Spleen (tissue), 11 donors: ENCODE data around the gene NLRP7. TPM values are rescaled to one million over a fixed set of nuclear protein-coding genes. Genes with fewer than 3 reads are reported as not detected.
"Not testable (repeated sequence)": the region's sequence is repeated elsewhere in the genome, so short reads cannot be mapped to it uniquely, and the experiment has no call there.

ENCODE experiments used
- DNase-seq: peaks from one replicate; pipeline ENCODE4 v3.0.0-alpha.2; 2020
- H3K27ac ChIP-seq, 8 donors: fragments of 200-600 bp; sonication (generic) in 7 of 8; 1 replicate in 4 of 8; 2 replicates in 4 of 8; pipeline versions ENCODE4 v1.5.0 to v1.8.0; 2016 to 2021; ENCODE audit warnings: inconsistent platforms in 4 of 8, mild to moderate bottlenecking in 4 of 8, moderate library complexity in 1 of 8
- H3K27me3 ChIP-seq, 7 donors: fragments of 200-600 bp; sonication (generic) in 6 of 7; replicated peaks in 1 of 7; 1 replicate in 4 of 7; 2 replicates in 3 of 7; pipeline versions ENCODE4 v1.5.0 to v1.8.0; 2016 to 2021; ENCODE audit warnings: inconsistent platforms in 3 of 7, mild to moderate bottlenecking in 1 of 7
- H3K36me3 ChIP-seq, 6 donors: fragments of 200-600 bp; sonication (generic) in 5 of 6; 1 replicate in 4 of 6; 2 replicates in 2 of 6; pipeline versions ENCODE4 v1.5.0 to v1.8.0; 2016 to 2021; ENCODE audit warnings: inconsistent platforms in 2 of 6
- H3K4me1 ChIP-seq, 6 donors: fragments of 200-600 bp; sonication (generic) in 5 of 6; 1 replicate in 3 of 6; 2 replicates in 3 of 6; pipeline versions ENCODE4 v1.5.0 to v1.8.0; 2016 to 2021; ENCODE audit warnings: inconsistent platforms in 3 of 6
- H3K4me3 ChIP-seq, 8 donors: fragments of 200-600 bp; sonication (generic) in 7 of 8; 1 replicate in 4 of 8; 2 replicates in 4 of 8; pipeline versions ENCODE4 v1.5.0 to v1.8.0; 2016 to 2021; ENCODE audit warnings: inconsistent platforms in 4 of 8, mild to moderate bottlenecking in 4 of 8, moderate library complexity in 2 of 8
- H3K9me3 ChIP-seq, 8 donors: fragments of 200-600 bp; sonication (generic) in 7 of 8; 1 replicate in 4 of 8; 2 replicates in 4 of 8; pipeline versions ENCODE4 v1.5.0 to v1.8.0; 2016 to 2021; ENCODE audit warnings: inconsistent platforms in 4 of 8
- POLR2A ChIP-seq, 3 donors: fragments of 450-650 bp; IDR thresholded peaks; one replicate each; pipeline ENCODE4 v1.5.1; 2017; ENCODE audit warnings: antibody characterized with exemption in 3 of 3, mild to moderate bottlenecking in 1 of 3
- POLR2AphosphoS5 ChIP-seq, 3 donors: sonication (generic); formaldehyde crosslinking; IDR thresholded peaks; one replicate each; pipeline ENCODE4 v1.5.1; 2017; ENCODE audit warnings: antibody characterized with exemption in 3 of 3
- WGBS, 5 donors: extraction: QIAGEN DNeasy Blood & Tissue Kit in 3 of 5; methylation state at CpG; one replicate each; pipeline versions ENCODE4 v1.1.5 to v1.1.7; 2013 to 2018; 5-methylcytosine and 5-hydroxymethylcytosine counted together
- intact Hi-C: fragments of 100-400 bp; cut with DNase I; formaldehyde crosslinking; loops from one replicate; pipeline ENCODE4 v1.15.0; 2023; ENCODE audit warnings: low total_unique reads
- polyA plus RNA-seq, 3 donors: library from polyadenylated mRNA; stranded (reverse); fragments of 200-250 nt; gene quantifications; one replicate each; pipeline ENCODE4 v1.2.1, GENCODE V29; 2013
- total RNA-seq, 7 donors: library from RNA; depleted of rRNA in 3 of 7; stranded (reverse); fragments of >200 nt in 3 of 7; fragmentation: NEBNext Ultra II Directional in 4 of 7; extraction: Animal tissue kit (Norgen Biotek cat#: 25700) in 4 of 7; gene quantifications; one replicate each; pipeline versions ENCODE4 v1.1.0 to v1.2.1, GENCODE V29; 2016 to 2021
- TF ChIP-seq, protein P1 (sequence below), 11 experiments: fragments of 200-600 bp in 7 of 11; fragments of 450-650 bp in 4 of 11; sonication (generic) in 4 of 11; IDR thresholded peaks in 8 of 11; conservative IDR thresholded peaks in 3 of 11; 1 replicate in 7 of 11; 2 replicates in 4 of 11; pipeline versions ENCODE4 v1.4.0 to v1.8.0; 2016 to 2021; ENCODE audit warnings: antibody characterized with exemption in 11 of 11, inconsistent platforms in 4 of 11, mild to moderate bottlenecking in 1 of 11
- donor health status: healthy with polysubstance abuse.
- donor health status: DM: no; HTN: no; CAD: no; lungs with moderate emphysema.
- donor health status: DM: no; HTN: no; CAD: no.
- donor health status: Bipolar disorder and iron deficiency.
- donor health status: healthy.
- donor health status: DM: no; HTN: no; CAD: no.
- donor health status: DM: yes; HTN: yes; CAD: no.

Gene NLRP7
- total and polyA plus RNA-seq, 10 donors, result 0.09 to 1.3 (median 0.17) TPM

DNA sequence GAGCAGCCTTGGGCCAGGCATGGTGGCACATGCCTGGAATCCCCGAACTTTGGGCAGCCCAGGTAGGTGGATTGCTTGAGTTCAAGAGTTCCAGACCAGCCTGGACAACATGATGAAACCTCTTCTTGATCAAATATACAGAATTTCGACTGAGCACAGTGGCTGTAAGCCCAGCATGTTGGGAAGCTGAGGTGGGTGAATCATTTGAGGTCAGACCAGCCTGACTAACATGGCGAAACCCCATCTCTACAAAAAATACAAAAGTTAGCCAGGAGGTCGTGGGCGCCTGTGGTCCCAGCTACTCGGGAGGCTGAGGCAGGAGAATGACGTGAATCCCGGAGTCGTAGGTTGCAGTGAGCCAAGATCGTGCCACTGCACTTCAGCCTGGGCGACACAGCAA, 8.0 kb upstream of the NLRP7 start:
- no peak for DNase-seq
- WGBS, 5 donors, result 84 to 94% (median 88%) methylated on average over 11 of the region's 11 CpGs
- Histone ChIP-seq H3K4me1 (peaks cover 0 to 29% (median 4%) of the 10 kb centered on the region in 6 donors), H3K36me3 (no peaks in the 10 kb centered on the region), H3K4me3 (no peak overlapping the region), H3K27ac (no peak overlapping the region), H3K9me3 (no peaks in the 10 kb centered on the region), H3K27me3 (peaks cover 0 to 17% (median 0%) of the 10 kb centered on the region in 7 donors)
- intact Hi-C loops, result no loop called here
- TF ChIP-seq, protein P1, sequence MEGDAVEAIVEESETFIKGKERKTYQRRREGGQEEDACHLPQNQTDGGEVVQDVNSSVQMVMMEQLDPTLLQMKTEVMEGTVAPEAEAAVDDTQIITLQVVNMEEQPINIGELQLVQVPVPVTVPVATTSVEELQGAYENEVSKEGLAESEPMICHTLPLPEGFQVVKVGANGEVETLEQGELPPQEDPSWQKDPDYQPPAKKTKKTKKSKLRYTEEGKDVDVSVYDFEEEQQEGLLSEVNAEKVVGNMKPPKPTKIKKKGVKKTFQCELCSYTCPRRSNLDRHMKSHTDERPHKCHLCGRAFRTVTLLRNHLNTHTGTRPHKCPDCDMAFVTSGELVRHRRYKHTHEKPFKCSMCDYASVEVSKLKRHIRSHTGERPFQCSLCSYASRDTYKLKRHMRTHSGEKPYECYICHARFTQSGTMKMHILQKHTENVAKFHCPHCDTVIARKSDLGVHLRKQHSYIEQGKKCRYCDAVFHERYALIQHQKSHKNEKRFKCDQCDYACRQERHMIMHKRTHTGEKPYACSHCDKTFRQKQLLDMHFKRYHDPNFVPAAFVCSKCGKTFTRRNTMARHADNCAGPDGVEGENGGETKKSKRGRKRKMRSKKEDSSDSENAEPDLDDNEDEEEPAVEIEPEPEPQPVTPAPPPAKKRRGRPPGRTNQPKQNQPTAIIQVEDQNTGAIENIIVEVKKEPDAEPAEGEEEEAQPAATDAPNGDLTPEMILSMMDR (IDR thresholded peaks at IDR 0.05 in 8 of 11, conservative IDR thresholded peaks at IDR 0.05 in 3 of 11), result no peak
- TF ChIP-seq POLR2AphosphoS5 (IDR thresholded peaks at IDR 0.05) (no peak), POLR2A (IDR thresholded peaks at IDR 0.05) (no peak)

DNA sequence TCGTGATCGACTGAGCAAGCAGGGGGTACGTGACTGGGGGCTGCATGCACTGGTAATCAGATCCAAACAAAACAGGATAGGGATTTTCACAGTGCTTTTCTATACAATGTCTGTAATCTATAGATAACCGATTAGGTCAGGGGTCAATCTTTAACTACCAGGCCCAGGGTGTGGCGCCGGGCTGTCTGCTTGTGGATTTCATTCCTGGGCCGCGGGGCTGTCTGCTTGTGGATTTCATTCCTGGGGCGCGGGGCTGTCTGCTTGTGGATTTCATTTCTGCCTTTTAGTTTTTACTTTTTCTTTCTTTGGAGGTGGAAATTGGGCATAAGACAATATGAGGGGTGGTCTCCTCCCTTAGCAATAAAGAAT, 6.0 kb upstream of the NLRP7 start:
- H3K9me3 ChIP-seq, H3K4me3 ChIP-seq, H3K27ac ChIP-seq, H3K4me1 ChIP-seq, H3K36me3 ChIP-seq, DNase-seq, intact Hi-C loops: not testable (repeated sequence)
- WGBS, 5 donors, result 78 to 97% (median 91%) methylated on average over 10 of the region's 10 CpGs
- H3K27me3 ChIP-seq, result peaks cover 0 to 13% (median 0%) of the 10 kb centered on the region in 7 donors

DNA sequence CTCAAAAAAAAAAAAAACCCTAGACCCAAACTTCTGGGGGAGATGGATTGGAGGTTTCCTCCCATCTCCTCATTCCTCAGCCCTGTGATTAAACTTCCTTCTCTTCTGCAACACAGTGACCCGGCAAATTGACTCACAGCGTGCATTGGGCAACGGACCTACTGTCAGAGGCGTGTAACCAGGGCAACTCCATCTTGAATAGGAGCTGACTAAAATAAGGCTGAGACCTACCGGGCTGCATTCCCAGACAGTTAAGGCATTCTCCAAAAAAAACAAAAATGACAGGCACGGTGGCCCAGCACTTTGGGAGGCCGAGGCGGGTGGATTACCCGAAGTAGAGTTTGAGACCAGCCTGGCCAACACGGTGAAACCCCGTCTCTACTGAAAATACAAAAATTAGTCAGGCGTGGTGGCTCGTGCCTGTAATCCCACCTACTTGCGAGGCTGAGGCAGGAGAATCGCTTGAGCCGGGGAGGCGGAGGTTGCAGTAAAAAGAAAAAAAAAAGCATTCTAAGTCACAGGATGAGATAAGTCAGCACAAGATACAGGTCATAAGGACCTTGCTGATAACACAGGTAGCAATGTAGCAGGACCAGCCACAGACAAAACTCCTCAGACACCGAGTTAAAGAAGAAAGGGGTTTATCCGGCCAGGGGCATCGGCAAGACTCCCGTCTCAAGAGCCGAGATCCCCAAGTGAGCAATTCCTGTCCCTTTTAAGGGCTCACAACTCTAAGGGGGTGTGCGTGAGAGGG, 5.4 kb upstream of the NLRP7 start:
- Histone ChIP-seq H3K36me3 (no peaks in the 10 kb centered on the region), H3K4me1 (peaks cover 0 to 7% (median 0%) of the 10 kb centered on the region in 6 donors), H3K9me3 (no peaks in the 10 kb centered on the region), H3K27ac (no peak overlapping the region), H3K27me3 (peaks cover 0 to 13% (median 0%) of the 10 kb centered on the region in 7 donors), H3K4me3 (no peak overlapping the region)
- intact Hi-C loops, result no loop called here
- no peak for DNase-seq
- WGBS, 5 donors, result 76 to 88% (median 80%) methylated on average over 23 of the region's 23 CpGs
- TF ChIP-seq POLR2A (IDR thresholded peaks at IDR 0.05) (no peak), POLR2AphosphoS5 (IDR thresholded peaks at IDR 0.05) (no peak)
- TF ChIP-seq, protein P1 (IDR thresholded peaks at IDR 0.05 in 8 of 11, conservative IDR thresholded peaks at IDR 0.05 in 3 of 11), result no peak

DNA sequence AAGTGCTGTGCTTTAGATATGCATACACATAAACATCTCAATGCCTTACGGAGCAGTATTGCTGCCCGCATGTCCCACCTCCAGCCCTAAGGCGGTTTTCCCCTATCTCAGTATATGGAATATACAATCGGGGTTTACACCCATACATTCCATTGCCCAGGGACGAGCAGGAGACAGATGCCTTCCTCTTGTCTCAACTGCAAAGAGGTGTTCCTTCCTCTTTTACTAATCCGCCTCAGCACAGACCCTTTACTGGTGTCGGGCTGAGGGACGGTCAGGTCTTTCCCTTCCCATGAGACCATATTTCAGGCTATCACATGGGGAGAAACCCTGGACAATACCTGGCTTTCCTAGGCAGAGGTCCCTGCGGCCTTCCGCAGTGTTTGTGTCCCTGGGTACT, 3.2 kb upstream of the NLRP7 start:
- peaks cover 0 to 13% (median 0%) of the 10 kb centered on the region in 7 donors for H3K27me3 ChIP-seq
- H3K9me3 ChIP-seq, DNase-seq, H3K27ac ChIP-seq, intact Hi-C loops, H3K36me3 ChIP-seq, H3K4me1 ChIP-seq, H3K4me3 ChIP-seq: not testable (repeated sequence)
- WGBS, 5 donors, result 24 to 48% (median 34%) methylated on average over 5 to 10 of the region's 10 CpGs

DNA sequence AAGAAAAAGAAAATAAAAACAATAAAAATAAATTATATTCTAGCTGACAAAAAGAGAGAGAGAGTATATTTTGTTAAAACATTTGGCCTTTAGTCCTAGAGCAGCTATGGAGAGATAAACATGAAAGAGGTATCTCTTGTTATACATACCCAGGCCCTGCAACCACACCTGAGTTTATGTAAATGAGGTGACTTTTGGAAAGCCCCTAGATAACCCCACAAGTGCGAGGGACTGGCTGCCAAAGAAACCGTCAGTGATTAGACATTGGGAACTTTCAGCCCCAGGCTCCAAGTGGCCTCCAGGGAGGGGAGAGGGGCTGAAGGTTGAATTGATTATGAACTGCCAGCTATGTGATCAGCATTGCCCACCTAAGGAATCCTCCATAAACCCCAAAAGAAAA, 2.1 kb upstream of the NLRP7 start:
- no peak overlapping the region for H3K4me3 ChIP-seq
- peaks cover 0 to 7% (median 0%) of the 10 kb centered on the region in 6 donors for H3K4me1 ChIP-seq
- WGBS, 5 donors, result 33 to 80% (median 63%) methylated on average over 2 of the region's 2 CpGs
- peaks cover 0 to 13% (median 0%) of the 10 kb centered on the region in 7 donors for H3K27me3 ChIP-seq
- TF ChIP-seq, protein P1 (IDR thresholded peaks at IDR 0.05 in 8 of 11, conservative IDR thresholded peaks at IDR 0.05 in 3 of 11), result no peak
- TF ChIP-seq POLR2A (IDR thresholded peaks at IDR 0.05) (no peak), POLR2AphosphoS5 (IDR thresholded peaks at IDR 0.05) (no peak)
- H3K36me3 ChIP-seq, result no peaks in the 10 kb centered on the region
- intact Hi-C loops, result no loop called here
- no peak overlapping the region for H3K27ac ChIP-seq
- no peak for DNase-seq
- no peaks in the 10 kb centered on the region for H3K9me3 ChIP-seq

DNA sequence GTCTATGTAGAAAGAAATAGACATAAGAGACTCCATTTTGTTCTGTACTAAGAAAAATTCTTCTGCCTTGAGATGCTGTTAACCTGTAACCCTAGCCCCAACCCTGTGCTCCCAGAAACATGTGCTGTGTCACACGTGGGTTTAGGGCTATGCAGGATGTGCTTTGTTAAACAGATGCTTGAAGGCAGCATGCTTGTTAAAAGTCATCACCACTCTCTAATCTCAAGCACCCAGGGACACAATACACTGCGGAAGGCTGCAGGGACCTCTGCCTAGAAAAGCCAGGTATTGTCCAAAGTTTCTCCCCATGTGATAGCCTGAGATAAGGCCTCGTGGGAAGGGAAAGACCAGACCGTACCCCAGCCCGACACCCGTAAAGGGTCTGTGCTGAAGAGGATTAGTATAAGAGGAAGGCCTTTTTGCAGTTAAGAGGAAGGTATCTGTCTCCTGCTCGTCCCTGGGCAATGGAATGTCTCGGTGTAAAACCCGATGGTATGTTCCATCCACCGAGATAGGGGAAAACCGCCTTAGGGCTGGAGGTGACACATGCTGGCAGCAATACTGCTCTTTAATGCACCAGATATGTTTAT, 3.5 kb downstream of the NLRP7 start:
- intact Hi-C loops, H3K4me1 ChIP-seq, H3K4me3 ChIP-seq, H3K27ac ChIP-seq, H3K36me3 ChIP-seq, DNase-seq, H3K9me3 ChIP-seq: not testable (repeated sequence)
- H3K27me3 ChIP-seq, result peaks cover 0 to 21% (median 0%) of the 10 kb centered on the region in 7 donors
- 54 to 78% (median 59%) methylated on average over 11 of the region's 11 CpGs for WGBS, 5 donors

DNA sequence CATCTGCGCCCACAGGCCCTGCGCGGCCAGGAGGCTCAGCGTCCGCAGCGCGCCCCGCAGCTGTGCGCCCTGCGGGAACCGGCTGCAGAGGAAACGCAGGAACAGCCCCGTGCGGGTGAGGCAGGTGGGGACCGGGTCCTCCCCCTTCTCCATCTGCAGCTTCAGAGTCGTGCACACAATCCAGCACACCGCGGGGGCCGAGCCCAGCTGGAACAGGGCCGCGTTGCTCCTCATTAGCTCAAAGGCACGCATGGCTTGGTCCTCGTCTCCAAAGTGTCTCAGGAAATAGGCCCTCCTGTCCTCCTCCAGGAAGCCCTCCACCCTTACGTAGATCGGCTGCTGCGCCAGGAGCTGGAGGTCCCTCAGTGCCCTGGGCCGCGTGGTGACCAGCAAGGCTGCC, 7.8 kb downstream of the NLRP7 start:
- peaks cover 0 to 13% (median 0%) of the 10 kb centered on the region in 6 donors for H3K4me1 ChIP-seq
- 64 to 81% (median 73%) methylated on average over 6 to 17 of the region's 28 CpGs; no CpG with 5 or more reads in 2 of the 5 donors for WGBS, 5 donors
- H3K27me3 ChIP-seq, result peaks cover 0 to 42% (median 0%) of the 10 kb centered on the region in 7 donors
- H3K36me3 ChIP-seq, H3K9me3 ChIP-seq, intact Hi-C loops, H3K4me3 ChIP-seq, DNase-seq, H3K27ac ChIP-seq: not testable (repeated sequence)
